ENCODE measurements around the gene ASXL1.

The ASXL1 gene

GRCh38 chr20:32411955-32412706 is 54.0 kb downstream of the ASXL1 start:
- no peak for DNase-seq

- no peak for DNase-seq
These were observed 57.4 kb downstream of the ASXL1 start for GRCh38 chr20:32415494-32415893.

- no peak for DNase-seq
These were observed 58.1 kb downstream of the ASXL1 start for GRCh38 chr20:32416206-32416605.

DNA sequence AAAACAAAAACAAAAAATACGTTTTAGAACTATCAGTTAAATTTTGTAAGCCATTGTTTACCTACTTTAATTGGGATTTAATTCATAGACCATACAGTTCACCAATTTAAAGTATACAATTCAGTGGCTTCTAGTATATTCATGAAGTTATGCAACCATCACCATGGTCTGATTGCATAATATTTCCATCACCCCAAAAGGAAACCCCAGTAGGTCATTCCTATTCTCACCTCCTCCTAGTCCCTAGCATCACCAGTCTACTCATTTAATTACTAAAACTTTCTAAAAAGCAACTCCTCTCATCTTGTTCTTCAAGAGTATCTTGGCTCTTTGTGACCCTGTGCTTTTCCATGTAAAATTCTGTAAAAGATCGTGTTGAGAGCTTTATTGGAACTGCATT is 60.2 kb downstream of the ASXL1 start:
- no peak for DNase-seq

- DNase-seq = peak; percentile 19
These were observed 63.2 kb downstream of the ASXL1 start for GRCh38 chr20:32421290-32421689.

GRCh38 chr20:32427996-32428395 is 69.9 kb downstream of the ASXL1 start:
- DNase-seq = no peak

DNA sequence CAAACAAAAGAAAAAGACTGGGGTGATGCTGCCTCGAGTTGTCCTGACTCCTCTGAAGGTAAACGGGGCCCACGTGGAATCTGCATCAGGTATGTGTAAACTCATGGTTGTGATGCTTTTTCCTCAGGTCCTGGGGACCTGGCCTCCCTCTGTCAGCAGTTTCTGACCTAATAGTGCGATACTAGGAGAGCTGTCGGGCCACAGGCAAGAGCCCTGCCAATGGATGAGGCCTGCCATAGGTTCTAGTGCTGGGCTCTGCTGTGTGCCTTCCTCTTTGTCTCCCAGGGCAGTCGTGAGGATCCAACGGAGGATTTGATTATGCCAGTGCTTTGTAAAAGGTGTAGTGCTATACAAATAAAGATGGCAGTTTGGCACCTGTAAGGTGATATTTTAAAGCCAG is 71.2 kb downstream of the ASXL1 start:
- DNase-seq = no peak

DNA sequence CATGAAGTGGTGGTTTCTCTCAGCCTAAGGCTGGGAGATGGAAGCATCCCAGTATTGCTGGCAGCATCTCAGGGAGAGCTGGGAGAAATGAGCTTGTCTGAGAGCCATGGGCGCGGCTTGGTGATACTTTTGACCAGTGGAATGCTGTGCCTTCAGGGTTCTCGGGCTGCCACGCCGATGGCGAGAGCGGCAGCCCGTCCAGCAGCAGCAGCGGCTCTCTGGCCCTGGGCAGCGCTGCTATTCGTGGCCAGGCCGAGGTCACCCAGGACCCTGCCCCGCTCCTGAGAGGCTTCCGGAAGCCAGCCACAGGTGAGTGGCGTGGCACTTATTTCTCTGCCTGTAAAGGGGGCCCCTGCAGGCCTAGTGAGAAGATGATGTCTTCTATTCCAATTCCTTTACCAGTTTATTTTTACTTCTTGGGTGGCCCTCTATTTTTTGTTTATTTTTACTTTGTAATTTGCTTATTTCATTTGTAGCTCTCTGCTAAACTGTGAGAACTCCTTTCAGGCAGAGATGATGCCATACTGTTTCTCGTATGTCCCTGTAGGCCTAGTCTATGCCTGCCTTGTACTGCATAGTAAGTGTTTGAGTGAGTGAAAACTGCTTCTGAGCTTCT is 71.7 kb downstream of the ASXL1 start:
- DNase-seq = no peak

- no peak for DNase-seq
These were observed 73.3 kb downstream of the ASXL1 start for GRCh38 chr20:32431457-32431856.

DNA sequence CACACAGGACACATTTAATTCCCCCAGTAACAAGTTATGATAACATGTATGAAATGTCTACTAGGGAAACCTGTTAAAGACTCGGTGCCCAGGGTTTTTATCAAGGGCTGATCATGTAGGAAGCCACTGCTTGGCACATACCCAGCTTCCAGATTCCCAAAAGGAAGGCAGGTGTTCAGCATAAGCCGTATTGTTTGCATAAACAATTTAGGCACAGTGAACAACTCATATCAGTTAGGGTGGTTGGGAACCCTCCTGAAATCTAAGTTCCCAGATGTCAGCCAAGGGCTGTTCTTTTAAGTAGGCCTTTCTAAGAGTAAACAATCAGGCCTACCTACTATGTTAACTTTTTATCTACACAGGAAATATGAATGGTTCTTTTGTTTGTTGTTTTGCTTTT is 74.1 kb downstream of the ASXL1 start:
- no peak for DNase-seq

- DNase-seq = no peak
These were observed 75.3 kb downstream of the ASXL1 start for GRCh38 chr20:32433311-32434021.

- DNase-seq = no peak
These were observed 76.3 kb downstream of the ASXL1 start for GRCh38 chr20:32434434-32434833.

GRCh38 chr20:32435449-32436107 is 77.4 kb downstream of the ASXL1 start:
- no peak for DNase-seq

DNA sequence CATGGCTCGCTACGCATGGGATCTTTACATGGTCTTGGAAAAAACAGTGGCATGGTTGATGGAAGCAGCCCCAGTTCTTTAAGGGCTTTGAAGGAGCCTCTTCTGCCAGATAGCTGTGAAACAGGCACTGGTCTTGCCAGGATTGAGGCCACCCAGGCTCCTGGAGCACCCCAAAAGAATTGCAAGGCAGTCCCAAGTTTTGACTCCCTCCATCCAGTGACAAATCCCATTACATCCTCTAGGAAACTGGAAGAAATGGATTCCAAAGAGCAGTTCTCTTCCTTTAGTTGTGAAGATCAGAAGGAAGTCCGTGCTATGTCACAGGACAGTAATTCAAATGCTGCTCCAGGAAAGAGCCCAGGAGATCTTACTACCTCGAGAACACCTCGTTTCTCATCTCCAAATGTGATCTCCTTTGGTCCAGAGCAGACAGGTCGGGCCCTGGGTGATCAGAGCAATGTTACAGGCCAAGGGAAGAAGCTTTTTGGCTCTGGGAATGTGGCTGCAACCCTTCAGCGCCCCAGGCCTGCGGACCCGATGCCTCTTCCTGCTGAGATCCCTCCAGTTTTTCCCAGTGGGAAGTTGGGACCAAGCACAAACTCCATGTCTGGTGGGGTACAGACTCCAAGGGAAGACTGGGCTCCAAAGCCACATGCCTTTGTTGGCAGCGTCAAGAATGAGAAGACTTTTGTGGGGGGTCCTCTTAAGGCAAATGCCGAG is 78.2 kb downstream of the ASXL1 start:
- DNase-seq = no peak

- no peak for DNase-seq
These were observed 78.8 kb downstream of the ASXL1 start for GRCh38 chr20:32436968-32437367.

DNA sequence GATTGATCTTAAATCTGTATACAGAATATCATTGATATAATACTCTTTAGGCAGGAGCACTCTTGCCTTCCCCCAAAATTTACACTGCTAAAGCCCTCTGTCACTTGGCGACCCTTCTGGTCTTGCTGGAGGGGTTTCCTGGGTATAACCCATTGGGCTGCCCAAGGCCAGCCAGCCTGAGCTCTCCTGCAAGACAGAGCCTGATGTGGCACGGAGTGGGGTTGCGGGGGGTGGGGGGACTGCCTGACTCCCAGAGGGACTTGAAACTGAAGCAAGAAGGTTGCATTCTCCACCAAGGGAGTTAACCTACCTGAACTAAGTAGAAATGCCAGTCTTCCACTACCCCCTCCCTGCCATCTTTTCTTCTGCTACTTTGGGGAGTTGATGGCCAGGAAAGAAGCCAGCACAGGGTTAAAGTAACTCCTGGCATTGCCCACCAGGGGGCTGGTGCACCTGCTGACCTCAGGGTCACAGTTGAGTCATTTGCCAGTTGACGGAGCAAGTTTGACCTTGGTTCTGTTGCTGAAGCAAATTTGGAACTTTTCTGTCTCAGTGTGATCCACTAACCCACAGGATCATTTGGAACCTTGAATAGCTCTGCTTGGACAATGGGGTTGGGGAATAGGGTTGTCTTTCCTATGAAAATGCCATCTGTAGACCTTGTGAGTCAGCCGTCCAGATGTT is 79.4 kb downstream of the ASXL1 start:
- DNase-seq = no peak

DNA sequence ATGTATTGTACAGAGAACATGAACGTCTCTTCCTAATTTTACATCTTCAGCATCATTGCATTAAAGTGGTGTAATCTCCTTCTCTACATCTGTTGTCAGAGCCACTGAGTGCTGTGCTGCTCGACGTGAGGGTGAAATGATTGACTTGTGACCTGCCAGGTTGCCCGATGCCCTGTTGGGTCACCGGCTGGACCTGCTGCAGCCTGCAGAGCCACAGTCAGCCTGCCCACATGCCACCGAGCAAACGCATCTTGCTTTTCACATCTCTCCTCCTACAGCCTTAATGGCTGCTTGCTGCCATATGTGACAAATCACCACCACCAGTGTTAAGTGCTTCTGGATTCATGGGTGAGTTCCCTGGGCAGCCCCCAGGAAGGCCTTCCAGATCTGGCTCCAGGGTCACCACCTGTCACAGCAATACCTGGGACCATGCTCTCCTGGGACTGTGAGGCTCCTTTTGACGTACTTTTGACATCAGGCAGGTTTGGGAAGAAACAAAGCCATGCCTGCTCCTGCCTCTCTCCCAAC is 80.3 kb downstream of the ASXL1 start:
- no peak for DNase-seq

GRCh38 chr20:32439132-32439829 is 81.2 kb downstream of the ASXL1 start:
- DNase-seq = peak; percentile 89

DNA sequence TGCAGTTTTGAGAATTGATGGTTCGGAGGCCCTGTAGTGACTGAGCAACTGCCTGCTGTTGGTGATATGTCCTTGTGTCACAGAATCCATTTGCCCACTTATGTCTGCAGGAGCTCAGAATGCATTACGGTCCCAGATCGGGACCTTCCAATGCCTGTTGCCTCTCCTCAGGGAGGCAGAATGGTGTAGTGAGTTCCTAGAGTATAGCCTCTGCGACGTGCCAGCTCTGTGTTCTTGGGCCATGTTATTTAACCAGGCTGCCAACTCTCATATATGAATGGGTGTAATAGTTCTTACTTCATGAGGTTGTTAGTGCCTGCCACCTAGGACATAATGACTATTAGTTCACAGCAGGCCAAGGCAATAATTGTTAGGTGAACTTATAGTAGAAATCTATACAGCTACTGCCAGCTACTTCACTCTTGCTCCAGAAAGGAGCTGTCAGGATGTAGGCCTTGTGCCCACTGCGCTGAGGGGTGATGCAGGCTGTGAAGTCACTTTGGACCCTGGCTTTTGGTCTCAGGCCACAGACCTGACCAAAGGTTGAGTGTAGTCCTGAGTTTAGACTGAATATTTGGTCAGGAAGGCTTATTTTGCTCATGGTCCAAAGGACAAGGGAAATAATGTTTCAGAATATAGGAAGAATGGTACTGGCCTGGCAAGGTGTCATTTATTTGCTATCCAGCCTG is 82.1 kb downstream of the ASXL1 start:
- DNase-seq = no peak

- DNase-seq = no peak
These were observed 82.6 kb downstream of the ASXL1 start for GRCh38 chr20:32440758-32441078.

GRCh38 chr20:32441638-32442037 is 83.5 kb downstream of the ASXL1 start:
- no peak for DNase-seq
